ENCODE data around the gene COA8. TPM values are rescaled to one million over a fixed set of nuclear protein-coding genes. Genes with fewer than 3 reads are reported as not detected.
A peak's percentile ranks its signal among the peaks of the same experiment; 100 is the strongest.

Gene COA8
- total and polyA plus RNA-seq, 2 donors from 2014 or later = 40.7 to 65.1 TPM

DNA sequence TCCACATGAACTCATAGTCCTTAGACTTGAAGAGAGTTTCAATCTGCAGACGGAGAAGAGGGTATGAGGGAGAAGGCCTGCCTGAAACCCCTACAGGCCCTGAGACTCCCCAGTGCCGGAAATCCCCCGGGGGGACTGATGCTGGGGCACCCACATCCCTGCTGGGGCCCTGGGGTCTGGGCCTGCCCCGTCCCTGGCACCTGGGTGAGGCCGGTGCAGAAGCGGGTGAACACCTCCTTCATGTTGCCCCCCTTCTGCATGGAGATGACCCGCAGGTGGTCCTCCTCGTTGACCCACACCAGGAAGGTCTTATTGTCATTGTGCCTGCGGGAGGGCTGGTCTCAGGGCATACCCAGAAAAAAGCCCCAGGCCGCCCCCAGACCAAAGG, 42.5 kb upstream of the COA8 start:
- peak overlapping the region; percentile 78 to 85 for H3K27ac ChIP-seq (ENCODE audit: low read depth in 2 of 2, low read length in 2 of 2)
- peak overlapping the region in 2 of 3 donors; percentile 22 to 40 for H3K9ac ChIP-seq (ENCODE audit: low read length in 3 of 3)
- intact Hi-C loops (cut with DNase I) = no loop called here
- H3K9me3 ChIP-seq (ENCODE audit: control insufficient read depth in 2 of 3, insufficient read depth in 1 of 3, low read length in 3 of 3) = no peaks in the 10 kb centered on the region
- DNase-seq (peak in 1 of 5 donors; percentile 79), FAIRE-seq (no peak)
- H3K27me3 ChIP-seq (ENCODE audit: control insufficient read depth, insufficient read depth, low read length) = no peaks in the 10 kb centered on the region
- TF ChIP-seq, protein P1, sequence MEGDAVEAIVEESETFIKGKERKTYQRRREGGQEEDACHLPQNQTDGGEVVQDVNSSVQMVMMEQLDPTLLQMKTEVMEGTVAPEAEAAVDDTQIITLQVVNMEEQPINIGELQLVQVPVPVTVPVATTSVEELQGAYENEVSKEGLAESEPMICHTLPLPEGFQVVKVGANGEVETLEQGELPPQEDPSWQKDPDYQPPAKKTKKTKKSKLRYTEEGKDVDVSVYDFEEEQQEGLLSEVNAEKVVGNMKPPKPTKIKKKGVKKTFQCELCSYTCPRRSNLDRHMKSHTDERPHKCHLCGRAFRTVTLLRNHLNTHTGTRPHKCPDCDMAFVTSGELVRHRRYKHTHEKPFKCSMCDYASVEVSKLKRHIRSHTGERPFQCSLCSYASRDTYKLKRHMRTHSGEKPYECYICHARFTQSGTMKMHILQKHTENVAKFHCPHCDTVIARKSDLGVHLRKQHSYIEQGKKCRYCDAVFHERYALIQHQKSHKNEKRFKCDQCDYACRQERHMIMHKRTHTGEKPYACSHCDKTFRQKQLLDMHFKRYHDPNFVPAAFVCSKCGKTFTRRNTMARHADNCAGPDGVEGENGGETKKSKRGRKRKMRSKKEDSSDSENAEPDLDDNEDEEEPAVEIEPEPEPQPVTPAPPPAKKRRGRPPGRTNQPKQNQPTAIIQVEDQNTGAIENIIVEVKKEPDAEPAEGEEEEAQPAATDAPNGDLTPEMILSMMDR (IDR thresholded peaks at IDR 0.05; ENCODE audit: borderline replicate concordance, extremely low read depth, insufficient read depth) = no peak
- peaks cover 0 to 31% (median 21%) of the 10 kb centered on the region in 3 donors for H3K4me1 ChIP-seq (ENCODE audit: control insufficient read depth in 2 of 3, insufficient read depth in 2 of 3, low read depth in 1 of 3, low read length in 3 of 3)
- H3K4me3 ChIP-seq (ENCODE audit: low read length in 3 of 3) = peak overlapping the region in 1 of 3 donors; percentile 48
- no peaks in the 10 kb centered on the region for H3K36me3 ChIP-seq (ENCODE audit: control insufficient read depth in 2 of 3, insufficient read depth in 3 of 3, low read length in 3 of 3)

DNA sequence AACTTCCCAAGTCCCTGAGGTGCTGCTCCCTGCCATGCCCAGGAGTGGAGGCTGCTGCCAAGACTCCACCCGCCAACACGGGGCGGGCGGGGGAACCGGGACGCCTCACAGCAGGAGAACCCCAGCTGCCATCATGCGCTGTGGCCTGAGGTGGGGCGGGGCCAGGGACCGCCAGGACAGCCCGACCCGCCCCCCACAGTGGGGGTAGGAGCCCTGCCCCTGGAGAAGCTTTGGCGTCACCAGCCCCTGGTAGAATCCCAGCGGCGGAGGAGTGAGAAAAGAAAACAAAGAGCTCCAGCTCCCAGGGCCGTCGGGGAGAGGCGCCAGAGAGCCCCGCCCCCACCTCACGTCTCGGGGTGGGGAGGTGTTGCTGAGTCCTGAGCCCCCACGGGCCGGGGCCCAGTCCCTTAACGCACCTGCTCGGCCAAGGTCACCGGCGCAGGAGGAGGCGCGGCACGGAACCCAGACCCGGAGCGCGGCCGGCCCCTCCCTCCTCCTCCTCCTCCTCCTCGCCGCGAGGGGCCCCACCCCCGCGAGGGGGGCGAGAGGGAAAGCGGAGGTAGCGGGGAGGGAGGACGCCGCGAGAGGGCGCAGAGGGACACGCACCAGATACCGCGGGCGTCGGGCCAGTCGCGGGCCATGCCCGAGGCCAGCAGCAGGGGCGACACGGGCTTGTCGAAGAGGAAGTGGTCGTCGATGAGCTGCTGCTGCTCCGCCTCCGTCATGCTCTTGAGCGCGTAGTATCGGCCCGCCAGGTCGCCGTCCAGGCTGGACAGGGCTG, 41.9 kb upstream of the COA8 start:
- peak overlapping the region in 1 of 3 donors; percentile 40 for H3K9ac ChIP-seq (ENCODE audit: low read length in 3 of 3)

DNA sequence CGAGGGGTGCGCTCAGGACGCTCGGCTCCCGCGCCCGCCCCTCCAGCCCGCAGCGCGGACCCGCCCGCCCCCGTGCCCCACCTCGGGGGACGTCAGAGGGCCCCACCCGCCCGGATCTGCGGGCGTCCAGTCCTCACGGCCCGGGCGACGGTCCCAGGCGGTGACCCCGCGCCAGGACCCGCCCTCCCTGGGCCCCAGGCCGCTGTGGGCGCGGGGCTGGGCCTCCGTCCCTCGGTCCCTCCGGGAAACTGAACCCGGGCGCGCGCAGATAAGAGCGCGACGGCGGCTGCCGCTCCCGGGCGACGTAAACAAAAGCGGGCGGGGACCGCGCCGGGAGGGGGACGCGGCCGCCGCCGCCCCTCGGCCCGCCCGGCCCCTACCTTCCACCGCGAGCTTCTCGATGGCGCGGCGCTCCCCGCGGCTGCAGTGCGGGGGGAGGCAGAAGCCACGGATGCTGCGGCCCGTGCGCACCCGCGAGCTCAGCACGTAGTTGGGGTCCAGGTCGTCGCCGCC, 41.3 kb upstream of the COA8 start:
- no peak overlapping the region for H3K9ac ChIP-seq (ENCODE audit: low read length in 3 of 3)
- TF ChIP-seq, protein P1 (IDR thresholded peaks at IDR 0.05; ENCODE audit: borderline replicate concordance, extremely low read depth, insufficient read depth) = no peak
- intact Hi-C loops (cut with DNase I) = no loop called here
- H3K27ac ChIP-seq (ENCODE audit: low read depth in 2 of 2, low read length in 2 of 2) = peak overlapping the region; percentile 78 to 85
- peaks cover 0 to 42% (median 33%) of the 10 kb centered on the region in 3 donors for H3K4me1 ChIP-seq (ENCODE audit: control insufficient read depth in 2 of 3, insufficient read depth in 2 of 3, low read depth in 1 of 3, low read length in 3 of 3)
- no peaks in the 10 kb centered on the region for H3K27me3 ChIP-seq (ENCODE audit: control insufficient read depth, insufficient read depth, low read length)
- peak overlapping the region; percentile 44 to 66 (median 48) for H3K4me3 ChIP-seq (ENCODE audit: low read length in 3 of 3)
- H3K9me3 ChIP-seq (ENCODE audit: control insufficient read depth in 2 of 3, insufficient read depth in 1 of 3, low read length in 3 of 3) = no peaks in the 10 kb centered on the region
- DNase-seq (peak in 2 of 5 donors; percentile 53 to 83), FAIRE-seq (no peak)
- no peaks in the 10 kb centered on the region for H3K36me3 ChIP-seq (ENCODE audit: control insufficient read depth in 2 of 3, insufficient read depth in 3 of 3, low read length in 3 of 3)

More for the DNA sequence above, 41.9 kb upstream of the COA8 start:
- Histone ChIP-seq H3K4me1 (ENCODE audit: control insufficient read depth in 2 of 3, insufficient read depth in 2 of 3, low read depth in 1 of 3, low read length in 3 of 3) (peaks cover 0 to 36% (median 26%) of the 10 kb centered on the region in 3 donors), H3K27ac (ENCODE audit: low read depth in 2 of 2, low read length in 2 of 2) (peak overlapping the region; percentile 78 to 85), H3K4me3 (ENCODE audit: low read length in 3 of 3) (peak overlapping the region; percentile 44 to 66 (median 48)), H3K27me3 (ENCODE audit: control insufficient read depth, insufficient read depth, low read length) (no peaks in the 10 kb centered on the region), H3K9me3 (ENCODE audit: control insufficient read depth in 2 of 3, insufficient read depth in 1 of 3, low read length in 3 of 3) (no peaks in the 10 kb centered on the region), H3K36me3 (ENCODE audit: control insufficient read depth in 2 of 3, insufficient read depth in 3 of 3, low read length in 3 of 3) (no peaks in the 10 kb centered on the region)
- intact Hi-C loops (cut with DNase I) = no loop called here
- FAIRE-seq (no peak), DNase-seq (peak; percentile 88 to 96 (median 91))
- TF ChIP-seq, protein P1 (IDR thresholded peaks at IDR 0.05; ENCODE audit: borderline replicate concordance, extremely low read depth, insufficient read depth) = peak; percentile 20

All from kidney (tissue), 14 donors.